ENCODE measurements around the gene TWIST2.
A peak's percentile ranks its signal among the peaks of the same experiment; 100 is the strongest.

The TWIST2 gene

GRCh38 chr2:238891457-238892203 lies 43.7 kb downstream of the TWIST2 start:
- DNase-seq (ENCODE audit: low spot score), result no peak

GRCh38 chr2:238892204-238892500 lies 44.3 kb downstream of the TWIST2 start:
- DNase-seq (ENCODE audit: low spot score), result no peak

GRCh38 chr2:238892796-238893195 lies 44.9 kb downstream of the TWIST2 start:
- no peak for DNase-seq (ENCODE audit: low spot score)

- DNase-seq (ENCODE audit: low spot score), result no peak
Measured at GRCh38 chr2:238893349-238894000, 45.6 kb downstream of the TWIST2 start.

- no peak for DNase-seq (ENCODE audit: low spot score)
Measured at GRCh38 chr2:238894226-238894949, 46.5 kb downstream of the TWIST2 start.

- no peak for DNase-seq (ENCODE audit: low spot score)
Measured at GRCh38 chr2:238894950-238895298, 47.0 kb downstream of the TWIST2 start.

- no peak for DNase-seq (ENCODE audit: low spot score)
Measured at GRCh38 chr2:238895361-238895882, 47.5 kb downstream of the TWIST2 start.

- peak; percentile 51 for DNase-seq (ENCODE audit: low spot score)
Measured at GRCh38 chr2:238895891-238896600, 48.2 kb downstream of the TWIST2 start.

GRCh38 chr2:238896641-238897040 lies 48.8 kb downstream of the TWIST2 start:
- no peak for DNase-seq (ENCODE audit: low spot score)

- no peak for DNase-seq (ENCODE audit: low spot score)
Measured at GRCh38 chr2:238897122-238897880, 49.4 kb downstream of the TWIST2 start.

GRCh38 chr2:238897911-238898311 lies 50.0 kb downstream of the TWIST2 start:
- no peak for DNase-seq (ENCODE audit: low spot score)

- DNase-seq (ENCODE audit: low spot score), result no peak
Measured at GRCh38 chr2:238898534-238899281, 50.8 kb downstream of the TWIST2 start.

GRCh38 chr2:238899386-238899785 lies 51.5 kb downstream of the TWIST2 start:
- DNase-seq (ENCODE audit: low spot score), result no peak

GRCh38 chr2:238900511-238900910 lies 52.6 kb downstream of the TWIST2 start:
- DNase-seq (ENCODE audit: low spot score), result no peak

GRCh38 chr2:238901461-238902057 lies 53.7 kb downstream of the TWIST2 start:
- DNase-seq (ENCODE audit: low spot score), result no peak

GRCh38 chr2:238902285-238902684 lies 54.4 kb downstream of the TWIST2 start:
- DNase-seq (ENCODE audit: low spot score), result no peak

GRCh38 chr2:238903141-238903540 lies 55.3 kb downstream of the TWIST2 start:
- DNase-seq (ENCODE audit: low spot score), result no peak

- DNase-seq (ENCODE audit: low spot score), result no peak
Measured at GRCh38 chr2:238904177-238904576, 56.3 kb downstream of the TWIST2 start.

GRCh38 chr2:238904716-238905115 lies 56.8 kb downstream of the TWIST2 start:
- no peak for DNase-seq (ENCODE audit: low spot score)

GRCh38 chr2:238905224-238905623 lies 57.3 kb downstream of the TWIST2 start:
- no peak for DNase-seq (ENCODE audit: low spot score)

GRCh38 chr2:238905644-238906043 lies 57.8 kb downstream of the TWIST2 start:
- DNase-seq (ENCODE audit: low spot score), result no peak

Data from SW480 (cell line).